ENCODE results near the gene ADAMTSL2.

ADAMTSL2 gene

DNA sequence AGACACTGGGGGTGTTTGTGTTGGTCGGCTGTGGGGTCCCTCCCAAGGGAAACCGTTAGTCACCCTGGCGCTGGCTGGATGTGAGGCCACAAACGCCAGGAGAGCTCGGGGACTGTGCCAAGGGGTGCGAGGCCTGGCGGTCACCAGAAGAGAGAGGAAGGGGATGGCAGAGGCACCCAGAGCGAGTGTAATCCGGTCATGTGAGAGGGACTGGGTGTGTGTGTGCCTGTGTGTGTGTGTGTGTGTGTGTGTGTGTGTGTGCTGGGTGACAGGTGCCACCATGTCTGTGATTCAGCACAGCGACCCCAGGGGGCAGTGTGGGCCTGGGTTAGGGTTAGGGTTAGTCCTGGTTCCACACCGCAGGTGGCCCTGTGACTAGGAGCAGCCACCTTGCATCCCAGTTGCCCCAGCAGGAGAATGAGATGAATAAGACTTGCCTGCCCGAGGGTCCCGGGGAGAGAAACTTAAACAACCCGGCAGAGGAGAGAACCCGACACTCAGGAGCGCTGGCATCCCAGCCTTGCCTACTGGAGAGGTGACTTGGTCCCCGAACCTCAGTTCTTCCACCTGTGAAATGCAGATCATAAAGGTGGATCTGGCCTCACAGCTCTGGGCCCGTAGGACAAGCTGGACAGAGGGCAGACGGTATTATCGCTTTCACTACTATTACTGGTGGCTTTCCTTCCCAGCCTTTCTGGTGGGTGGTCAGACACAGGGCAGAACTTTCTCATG is 1.4 kb upstream of the ADAMTSL2 start:
- in situ Hi-C loops (cut with MboI; ENCODE audit: low sequenced_read_pairs, unreplicated experiment): loop anchor here (25.0 kb wide), 1 partner anchor 204 kb away; the partner anchor contains the start of gene SARDH
- TF ChIP-seq, protein P1, sequence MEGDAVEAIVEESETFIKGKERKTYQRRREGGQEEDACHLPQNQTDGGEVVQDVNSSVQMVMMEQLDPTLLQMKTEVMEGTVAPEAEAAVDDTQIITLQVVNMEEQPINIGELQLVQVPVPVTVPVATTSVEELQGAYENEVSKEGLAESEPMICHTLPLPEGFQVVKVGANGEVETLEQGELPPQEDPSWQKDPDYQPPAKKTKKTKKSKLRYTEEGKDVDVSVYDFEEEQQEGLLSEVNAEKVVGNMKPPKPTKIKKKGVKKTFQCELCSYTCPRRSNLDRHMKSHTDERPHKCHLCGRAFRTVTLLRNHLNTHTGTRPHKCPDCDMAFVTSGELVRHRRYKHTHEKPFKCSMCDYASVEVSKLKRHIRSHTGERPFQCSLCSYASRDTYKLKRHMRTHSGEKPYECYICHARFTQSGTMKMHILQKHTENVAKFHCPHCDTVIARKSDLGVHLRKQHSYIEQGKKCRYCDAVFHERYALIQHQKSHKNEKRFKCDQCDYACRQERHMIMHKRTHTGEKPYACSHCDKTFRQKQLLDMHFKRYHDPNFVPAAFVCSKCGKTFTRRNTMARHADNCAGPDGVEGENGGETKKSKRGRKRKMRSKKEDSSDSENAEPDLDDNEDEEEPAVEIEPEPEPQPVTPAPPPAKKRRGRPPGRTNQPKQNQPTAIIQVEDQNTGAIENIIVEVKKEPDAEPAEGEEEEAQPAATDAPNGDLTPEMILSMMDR (IDR thresholded peaks at IDR 0.05; ENCODE audit: borderline replicate concordance, control extremely low read depth, extremely low read depth, insufficient read depth, missing control alignments): peak; percentile 49
- peak; percentile 84 for DNase-seq (ENCODE audit: low spot score)

DNA sequence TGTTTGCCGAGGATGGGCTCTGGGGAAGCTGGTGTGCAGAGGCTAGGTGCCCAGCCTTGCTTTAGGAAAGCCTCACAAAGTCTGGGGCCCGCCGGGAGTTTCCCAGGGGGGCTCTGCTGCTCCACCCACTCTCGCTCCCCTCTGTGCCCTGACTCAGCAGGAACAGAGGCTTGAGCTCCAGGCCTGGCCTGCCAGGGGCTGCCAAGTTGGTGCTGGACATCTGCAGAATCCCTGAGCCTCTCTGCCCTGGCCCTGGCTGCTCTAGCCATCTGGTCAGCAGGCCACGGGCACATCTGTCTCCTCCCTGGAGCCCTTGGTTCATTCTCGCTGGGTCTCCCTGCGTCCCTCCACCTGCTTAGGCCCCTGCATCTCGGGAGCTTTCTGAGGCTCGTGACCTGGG is 647 bp upstream of the ADAMTSL2 start:
- DNase-seq (ENCODE audit: low spot score): no peak
- in situ Hi-C loops (cut with MboI; ENCODE audit: low sequenced_read_pairs, unreplicated experiment): loop anchor here (25.0 kb wide), 1 partner anchor 203 kb away; the partner anchor contains the start of gene SARDH
- TF ChIP-seq, protein P1 (IDR thresholded peaks at IDR 0.05; ENCODE audit: borderline replicate concordance, control extremely low read depth, extremely low read depth, insufficient read depth, missing control alignments): no peak

DNA sequence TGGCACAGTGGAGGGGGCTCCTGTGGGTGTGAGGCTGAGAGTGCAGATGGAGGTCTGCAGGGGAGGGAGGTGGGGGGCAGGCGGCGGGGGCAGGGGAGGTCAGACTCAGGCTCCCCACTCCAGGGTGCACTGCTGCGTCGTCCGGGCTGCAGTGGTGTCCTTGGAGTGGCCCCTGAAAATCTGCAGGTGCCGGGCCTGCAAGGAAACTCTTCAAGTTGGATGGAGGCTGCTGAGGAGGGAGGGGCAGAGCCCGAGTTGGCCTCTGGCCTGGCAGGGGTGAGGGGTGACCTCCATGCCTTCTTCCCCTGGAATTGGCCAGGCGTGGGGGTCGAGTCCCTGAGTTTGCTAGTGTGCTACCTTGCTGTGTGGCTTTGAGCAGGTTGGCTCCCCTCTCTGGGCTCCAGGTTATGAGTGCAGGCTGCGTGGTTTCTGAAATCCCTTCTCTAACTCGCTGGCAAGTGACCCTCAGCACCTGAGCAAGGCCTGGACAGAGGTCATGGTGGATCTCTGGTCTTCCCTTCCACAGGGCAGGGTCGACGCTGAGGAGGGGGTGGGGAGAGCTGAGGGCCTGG is 888 bp downstream of the ADAMTSL2 start:
- in situ Hi-C loops (cut with MboI; ENCODE audit: low sequenced_read_pairs, unreplicated experiment): loop anchor here (25.0 kb wide), 1 partner anchor 202 kb away; the partner anchor contains the start of gene SARDH
- TF ChIP-seq, protein P1 (IDR thresholded peaks at IDR 0.05; ENCODE audit: borderline replicate concordance, control extremely low read depth, extremely low read depth, insufficient read depth, missing control alignments): no peak
- no peak for DNase-seq (ENCODE audit: low spot score)

DNA sequence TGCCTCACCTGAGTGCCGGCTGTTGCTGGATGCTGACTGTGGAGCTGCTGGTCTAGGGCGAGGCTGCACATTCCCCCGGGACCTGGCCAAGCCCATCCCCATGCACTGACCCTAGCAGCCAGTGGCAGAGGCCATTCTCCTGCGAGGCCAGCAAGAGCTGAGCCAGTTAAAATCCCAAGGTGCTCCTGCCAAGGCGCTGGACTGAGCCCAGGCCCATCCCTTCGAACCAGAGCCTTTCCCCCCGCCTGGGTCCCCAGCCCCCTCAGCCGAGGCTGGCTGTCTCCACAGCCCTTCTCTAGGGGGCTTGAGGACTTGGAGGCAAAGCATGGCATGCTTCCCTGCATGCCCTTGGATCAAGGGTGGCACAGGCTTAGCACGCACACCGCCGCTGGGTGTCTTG is 1.6 kb downstream of the ADAMTSL2 start:
- in situ Hi-C loops (cut with MboI; ENCODE audit: low sequenced_read_pairs, unreplicated experiment): loop anchor here (25.0 kb wide), 1 partner anchor 201 kb away; the partner anchor contains the start of gene SARDH
- TF ChIP-seq, protein P1 (IDR thresholded peaks at IDR 0.05; ENCODE audit: borderline replicate concordance, control extremely low read depth, extremely low read depth, insufficient read depth, missing control alignments): no peak
- DNase-seq (ENCODE audit: low spot score): no peak

DNA sequence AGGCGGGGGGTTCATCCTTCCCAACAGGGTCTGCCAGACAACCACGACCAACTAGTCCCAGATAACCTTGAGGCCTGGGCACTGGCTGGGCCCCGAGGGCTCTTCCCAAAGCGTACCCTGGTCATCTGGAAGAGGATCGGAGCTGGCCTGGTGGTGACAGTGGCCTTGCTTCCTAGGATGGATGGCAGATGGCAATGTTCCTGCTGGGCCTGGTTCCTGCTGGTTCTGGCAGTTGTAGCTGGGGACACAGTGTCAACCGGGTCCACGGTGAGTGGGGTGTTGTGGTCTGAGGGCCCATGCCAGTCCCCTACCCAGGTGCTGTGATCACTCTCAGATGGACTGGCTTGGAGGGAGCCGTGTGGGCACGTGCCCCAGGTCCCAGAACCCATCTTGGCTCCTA is 2.0 kb downstream of the ADAMTSL2 start:
- TF ChIP-seq, protein P1 (IDR thresholded peaks at IDR 0.05; ENCODE audit: borderline replicate concordance, control extremely low read depth, extremely low read depth, insufficient read depth, missing control alignments): no peak
- in situ Hi-C loops (cut with MboI; ENCODE audit: low sequenced_read_pairs, unreplicated experiment): loop anchor here (25.0 kb wide), 1 partner anchor 201 kb away; the partner anchor contains the start of gene SARDH
- DNase-seq (ENCODE audit: low spot score): no peak

DNA sequence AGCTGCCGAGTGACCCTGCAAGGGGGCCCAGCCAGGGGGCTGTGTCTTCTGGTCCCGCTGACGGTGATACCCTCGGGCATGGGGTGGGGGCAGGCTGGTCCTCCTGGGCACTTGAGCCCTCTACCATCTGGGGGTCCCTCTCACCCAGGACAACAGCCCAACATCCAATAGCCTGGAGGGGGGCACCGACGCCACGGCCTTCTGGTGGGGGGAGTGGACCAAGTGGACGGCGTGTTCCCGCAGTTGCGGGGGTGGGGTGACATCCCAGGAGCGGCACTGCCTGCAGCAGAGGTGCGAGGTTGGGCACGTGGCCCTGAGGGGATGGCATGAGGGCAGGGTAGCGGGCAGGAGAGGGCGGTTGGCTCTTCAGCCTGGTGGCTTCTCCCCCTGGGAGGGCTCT is 2.8 kb downstream of the ADAMTSL2 start:
- no peak for DNase-seq (ENCODE audit: low spot score)
- in situ Hi-C loops (cut with MboI; ENCODE audit: low sequenced_read_pairs, unreplicated experiment): loop anchor here (25.0 kb wide), 1 partner anchor 200 kb away; the partner anchor contains the start of gene SARDH
- TF ChIP-seq, protein P1 (IDR thresholded peaks at IDR 0.05; ENCODE audit: borderline replicate concordance, control extremely low read depth, extremely low read depth, insufficient read depth, missing control alignments): no peak
